NB4 (cell line): ENCODE results near the gene MFSD2A.

Experiments used
- CTCF ChIP-seq: IDR thresholded peaks from one replicate; pipeline ENCODE4 v1.5.1; 2012; ENCODE audit warnings: low read depth, low read length
- TF ChIP-seq, protein P1 (sequence below): IDR thresholded peaks from 2 replicates; pipeline ENCODE4 v1.6.1; 2011; ENCODE audit warnings: low read depth, low read length

DNA sequence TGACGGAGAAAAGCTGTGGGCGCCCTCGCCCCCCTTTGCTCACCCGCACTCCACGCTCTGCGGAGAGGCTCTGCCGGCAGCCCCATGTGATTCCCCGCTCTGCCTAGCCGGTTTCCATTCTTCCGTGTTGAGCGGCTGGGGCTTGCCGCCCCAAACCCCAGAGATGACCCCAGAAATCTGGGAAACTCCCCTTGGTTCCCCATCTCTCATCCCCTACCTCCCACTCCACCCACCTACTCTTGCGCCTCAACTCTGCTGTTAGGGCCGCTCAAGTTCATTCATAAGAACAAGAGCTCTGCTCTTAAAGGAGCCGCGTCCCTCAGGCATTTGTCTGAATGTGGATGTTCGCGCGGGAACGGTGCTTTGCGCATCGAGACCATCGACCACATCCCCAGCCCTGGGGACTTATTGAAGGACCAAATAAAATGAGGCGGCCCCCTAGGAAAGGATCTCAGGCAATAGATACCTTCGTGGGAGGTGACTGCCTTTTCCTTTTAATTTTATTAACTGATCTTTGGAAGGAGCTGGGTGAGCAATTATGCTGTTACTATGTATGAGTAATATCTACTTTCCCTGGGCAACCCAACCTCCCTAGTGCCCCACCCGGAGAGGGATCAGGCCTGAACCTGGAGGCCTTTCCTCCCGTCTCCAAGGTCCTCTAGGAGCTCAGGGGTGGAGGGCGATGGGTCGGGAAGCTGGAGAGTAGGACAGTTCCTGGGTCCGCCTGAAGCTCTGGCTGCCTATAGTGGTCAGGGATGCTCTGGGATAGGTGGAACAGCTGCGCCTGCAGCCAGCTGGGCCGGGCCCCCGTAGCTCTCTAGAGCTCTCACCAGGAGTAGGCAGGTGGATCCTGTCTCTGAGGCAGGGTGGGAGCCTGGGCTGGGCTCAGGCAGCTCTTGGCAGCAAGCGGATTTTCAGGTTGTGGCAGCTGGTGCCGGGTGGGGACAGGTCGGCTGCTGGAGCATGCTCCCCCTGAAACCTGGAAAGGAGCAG is 898 bp downstream of the MFSD2A start:
- no peak for TF ChIP-seq CTCF
- TF ChIP-seq, protein P1, sequence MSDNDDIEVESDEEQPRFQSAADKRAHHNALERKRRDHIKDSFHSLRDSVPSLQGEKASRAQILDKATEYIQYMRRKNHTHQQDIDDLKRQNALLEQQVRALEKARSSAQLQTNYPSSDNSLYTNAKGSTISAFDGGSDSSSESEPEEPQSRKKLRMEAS: 0 out of 2 replicates have a peak, but pooled peaks have one; percentile 24
